B cell (primary cell): Measurements from ENCODE around the gene TMIGD2. TPM values are rescaled to one million over a fixed set of nuclear protein-coding genes. Genes with fewer than 3 reads are reported as not detected.

Experiments used
- ATAC-seq: fragments of 200-7000 bp; cut with Tn5 transposase; one replicate; pipeline ENCODE4 v1.10.0; 2021; ENCODE audit warnings: low read depth, mild to moderate bottlenecking, moderate number of reproducible peaks, moderate library complexity
- CTCF ChIA-PET: fragments of 350-600 bp; sonication (Branson Sonifier 250); formaldehyde crosslinking; loops from one replicate; lab custom pipeline; 2021; ENCODE audit warnings: antibody characterized with exemption, inconsistent platforms; lab: Charles Lee
- POLR2A ChIA-PET: fragments of 350-600 bp; sonication (Branson Sonifier 250); formaldehyde crosslinking; loops from one replicate; lab custom pipeline; 2021; ENCODE audit warnings: antibody characterized with exemption; lab: Charles Lee
- DNase-seq: peaks from one replicate; pipeline ENCODE4 v3.0.0; 2013
- H2AFZ ChIP-seq: 2 replicates; pipeline ENCODE4 v1.6.1; 2012; ENCODE audit warnings: mild to moderate bottlenecking, low read depth, low read length; ENCODE audit not compliant: insufficient read depth, poor library complexity, severe bottlenecking
- H3K27ac ChIP-seq, 2 donors: 1 replicate in 1 of 2; 2 replicates in 1 of 2; pipeline ENCODE4 v1.5.1; 2012 to 2013; ENCODE audit warnings: low read length in 2 of 2, mild to moderate bottlenecking in 2 of 2, moderate library complexity in 1 of 2
- H3K27me3 ChIP-seq, 4 experiments: fragments of 200-600 bp in 1 of 4; sonication (generic) in 1 of 4; replicated peaks in 1 of 4; 1 replicate in 2 of 4; 2 replicates in 2 of 4; pipeline versions ENCODE4 v1.6.1 to v1.7.0; 2013 to 2016; ENCODE audit warnings: low read length in 3 of 4, mild to moderate bottlenecking in 2 of 4, mixed read lengths in 1 of 4, moderate library complexity in 1 of 4; ENCODE audit not compliant: insufficient read depth in 4 of 4, control insufficient read depth in 3 of 4; ENCODE audit errors: control extremely low read depth in 1 of 4
- H3K36me3 ChIP-seq, 2 experiments: replicated peaks in 1 of 2; 1 replicate in 1 of 2; 2 replicates in 1 of 2; pipeline versions ENCODE4 v1.6.1 to v1.7.1; 2013; ENCODE audit warnings: low read length in 1 of 2; ENCODE audit not compliant: insufficient read depth in 2 of 2, control insufficient read depth in 1 of 2; ENCODE audit errors: control extremely low read depth in 1 of 2, extremely low read depth in 1 of 2
- H3K4me1 ChIP-seq, 2 donors: fragments of 200-600 bp in 1 of 2; sonication (generic) in 1 of 2; 1 replicate in 1 of 2; 2 replicates in 1 of 2; pipeline versions ENCODE4 v1.5.1 to v1.6.1; 2013 to 2017; ENCODE audit warnings: low read length in 2 of 2; ENCODE audit not compliant: control insufficient read depth in 2 of 2, insufficient read depth in 2 of 2
- H3K4me2 ChIP-seq: replicated peaks from 2 replicates; pipeline ENCODE3; 2012; ENCODE audit warnings: mild to moderate bottlenecking, low read depth, low read length; ENCODE audit not compliant: poor library complexity, severe bottlenecking
- H3K4me3 ChIP-seq, 5 experiments: fragments of 200-600 bp in 1 of 5; sonication (generic) in 1 of 5; 1 replicate in 3 of 5; 2 replicates in 2 of 5; pipeline versions ENCODE4 v1.5.1 to v1.7.0; 2011 to 2016; ENCODE audit warnings: low read length in 4 of 5, mild to moderate bottlenecking in 4 of 5, low read depth in 2 of 5, control low read depth in 1 of 5, moderate library complexity in 1 of 5; ENCODE audit not compliant: insufficient read depth in 1 of 5; ENCODE audit errors: control extremely low read depth in 1 of 5, extremely low read depth in 1 of 5
- H3K79me2 ChIP-seq: fragments of 200-600 bp; sonication (generic); one replicate; pipeline ENCODE4 v1.6.0; 2016; ENCODE audit warnings: low read length; ENCODE audit not compliant: control insufficient read depth, insufficient read depth
- H3K9ac ChIP-seq: fragments of 200-600 bp; sonication (generic); 2 replicates; pipeline ENCODE4 v1.6.1; 2017; ENCODE audit warnings: mild to moderate bottlenecking, low read length, moderate library complexity
- H3K9me3 ChIP-seq, 3 donors: one replicate each; pipeline versions ENCODE4 v1.6.1 to v1.7.1; 2013; ENCODE audit warnings: low read length in 2 of 3; ENCODE audit not compliant: control insufficient read depth in 2 of 3, insufficient read depth in 1 of 3; ENCODE audit errors: control extremely low read depth in 1 of 3
- H4K20me1 ChIP-seq: 2 replicates; pipeline ENCODE4 v1.6.0; 2012; ENCODE audit warnings: mild to moderate bottlenecking, low read length; ENCODE audit not compliant: insufficient read depth, control insufficient read depth, poor library complexity, severe bottlenecking
- H3K27ac Mint-ChIP-seq: one replicate; pipeline ENCODE4 v1.8.0; 2021; ENCODE audit warnings: mixed read lengths
- H3K27me3 Mint-ChIP-seq: one replicate; pipeline ENCODE4 v1.8.0; 2021; ENCODE audit warnings: mixed read lengths
- H3K4me1 Mint-ChIP-seq: one replicate; pipeline ENCODE4 v1.8.0; 2021; ENCODE audit warnings: mixed read lengths
- H3K4me3 Mint-ChIP-seq: one replicate; pipeline ENCODE4 v1.8.0; 2021; ENCODE audit warnings: mixed read lengths
- H3K9me3 Mint-ChIP-seq: one replicate; pipeline ENCODE4 v1.8.0; 2022; ENCODE audit warnings: mixed read lengths; ENCODE audit not compliant: insufficient read depth
- CTCF ChIP-seq: fragments of 200-600 bp; IDR thresholded peaks from one replicate; pipeline ENCODE4 v1.8.0; 2022; ENCODE audit warnings: antibody characterized with exemption, mild to moderate bottlenecking
- EZH2 ChIP-seq: IDR thresholded peaks from 2 replicates; pipeline ENCODE4 v1.6.1; 2012; ENCODE audit warnings: borderline replicate concordance, low read depth, mild to moderate bottlenecking, moderate library complexity, low read length; ENCODE audit not compliant: insufficient read depth, poor library complexity, severe bottlenecking
- WGBS: methylation state at CpG from one replicate; pipeline ENCODE4 v1.1.5; 2013; ENCODE audit warnings: missing lambda C conversion rate; ENCODE audit not compliant: insufficient coverage; 5-methylcytosine and 5-hydroxymethylcytosine counted together
- intact Hi-C: fragments of 100-400 bp; cut with micrococcal nuclease; formaldehyde crosslinking; loops from one replicate; pipeline ENCODE4 v1.10.0; 2022
- polyA plus RNA-seq: library from polyadenylated mRNA; depleted of rRNA; stranded (reverse); fragments of >200 nt; gene quantifications from 2 replicates; pipeline ENCODE4 v1.2.3, GENCODE V29; 2012
- total RNA-seq, 2 donors: library from RNA; stranded (reverse); fragments of 120-200 nt in 1 of 2; gene quantifications; 1 replicate in 1 of 2; 2 replicates in 1 of 2; pipeline versions ENCODE4 v1.2.3 to v1.2.4, GENCODE V29; 2013 to 2022

TMIGD2 gene
- total and polyA plus RNA-seq, 2 donors (not counting 1 experiment from before 2014, with no cell fraction given): 0.24 TPM; not detected in 1

- Histone ChIP-seq H3K27me3 (peaks cover 0 to 11% (median 0%) of the 10 kb centered on the region in 4 experiments), H4K20me1 (no peaks in the 10 kb centered on the region), H2AFZ (no peak overlapping the region), H3K9me3 (no peaks in the 10 kb centered on the region), H3K36me3 (no peaks in the 10 kb centered on the region), H3K79me2 (no peaks in the 10 kb centered on the region), H3K27ac (no peak overlapping the region), H3K9ac (no peak overlapping the region), H3K4me3 (no peak overlapping the region), H3K4me2 (no peak overlapping the region), H3K4me1 (no peaks in the 10 kb centered on the region)
- Mint-ChIP-seq H3K9me3 (no peaks in the 10 kb centered on the region), H3K27me3 (peaks cover 11% of the 10 kb centered on the region), H3K4me1 (no peaks in the 10 kb centered on the region), H3K4me3 (no peak overlapping the region), H3K27ac (no peak overlapping the region)
- 88% methylated on average over 20 of the region's 27 CpGs for WGBS
- ATAC-seq: no peak
- ChIA-PET POLR2A (no interaction called here), CTCF (no interaction called here)
- DNase-seq: no peak
- no peak for TF ChIP-seq CTCF
- TF ChIP-seq EZH2: no peak
- intact Hi-C loops: no loop called here
Observed at GRCh38 chr19:4297901-4298809, 4.0 kb downstream of the TMIGD2 start.
